K562 (cell line): ENCODE measurements around the gene IL15RA. TPM values are rescaled to one million over a fixed set of nuclear protein-coding genes. Genes with fewer than 3 reads are reported as not detected.
A peak's percentile ranks its signal among the peaks of the same experiment; 100 is the strongest.

Experiments
- ATAC-seq: fragments of 200-7000 bp; cut with Tn5 transposase; 3 replicates; pipeline ENCODE4 v1.9.1; 2020; ENCODE audit warnings: moderate library complexity
- BruUV-seq: library from RNA; stranded (reverse); fragments of 400-500 nt; replicated peaks from 2 replicates; lab custom pipeline; 2021; lab: Mats Ljungman, UMichigan
- CTCF ChIA-PET: fragments of 300-600 bp; formaldehyde crosslinking; extraction: SDS; loops from one replicate; lab custom pipeline; 2021; ENCODE audit warnings: low intra/inter-chr PET ratio; lab: Yijun Ruan, JAX
- POLR2A ChIA-PET: fragments of 300-600, 350-650 bp; sonication (Branson Sonifier 250); formaldehyde crosslinking; extraction: SDS; loops from one replicate; lab custom pipeline; 2021; ENCODE audit warnings: antibody characterized with exemption, inconsistent platforms; lab: Yijun Ruan, JAX
- DNase-seq, 4 experiments: peaks; one replicate each; pipeline versions ENCODE4 v3.0.0 to v3.0.0-alpha.2; 2011 to 2018; ENCODE audit warnings: low spot score in 3 of 4, mixed read lengths in 3 of 4; ENCODE audit errors: extremely low read depth in 1 of 4
- FAIRE-seq: peaks from 2 replicates; lab custom pipeline; 2011; peaks lifted over from hg19 to GRCh38; lab: Jason Lieb, UNC
- H2AFZ ChIP-seq: 2 replicates; pipeline ENCODE4 v1.6.0; 2011; ENCODE audit warnings: low read depth, low read length, control low read depth, inconsistent platforms
- H3K27ac ChIP-seq: fragments of 200-600 bp; 3 replicates; pipeline ENCODE4 v1.8.0; 2011; ENCODE audit warnings: low read depth, mild to moderate bottlenecking, control low read depth, inconsistent platforms, low read length, moderate library complexity, mixed read lengths; ENCODE audit errors: extremely low read depth
- H3K27me3 ChIP-seq, 2 experiments: fragments of 300-600 bp in 1 of 2; 2 replicates in 1 of 2; 3 replicates in 1 of 2; pipeline versions ENCODE4 v1.6.0 to v1.8.0; 2011; ENCODE audit warnings: inconsistent platforms in 2 of 2, low read length in 2 of 2, mild to moderate bottlenecking in 1 of 2, mixed read lengths in 1 of 2, moderate library complexity in 1 of 2; ENCODE audit not compliant: control insufficient read depth in 2 of 2, insufficient read depth in 2 of 2
- H3K36me3 ChIP-seq: fragments of 300-600 bp; 3 replicates; pipeline ENCODE4 v1.8.0; 2011; ENCODE audit warnings: mild to moderate bottlenecking, low read length, inconsistent platforms; ENCODE audit not compliant: control insufficient read depth, insufficient read depth
- H3K4me1 ChIP-seq, 2 experiments: fragments of 200-600 bp in 1 of 2; replicated peaks in 1 of 2; 2 replicates in 1 of 2; 3 replicates in 1 of 2; pipeline versions ENCODE4 v1.5.1 to v1.8.0; 2011; ENCODE audit warnings: inconsistent platforms in 2 of 2, low read length in 2 of 2, mild to moderate bottlenecking in 1 of 2, mixed read lengths in 1 of 2, moderate library complexity in 1 of 2; ENCODE audit not compliant: control insufficient read depth in 2 of 2, insufficient read depth in 2 of 2
- H3K4me2 ChIP-seq: 2 replicates; pipeline ENCODE4 v1.6.1; 2011; ENCODE audit warnings: low read length, control low read depth, inconsistent platforms, mixed read lengths; ENCODE audit not compliant: insufficient read depth
- H3K4me3 ChIP-seq: fragments of 200-600 bp; sonication (generic), shearing (Covaris generic); 2 replicates; pipeline ENCODE4 v1.5.1; 2016; ENCODE audit warnings: control low read depth, inconsistent platforms
- H3K79me2 ChIP-seq: fragments of 200-600 bp; 3 replicates; pipeline ENCODE4 v1.8.0; 2011; ENCODE audit warnings: low read length, inconsistent platforms; ENCODE audit not compliant: control insufficient read depth, insufficient read depth
- H3K9ac ChIP-seq, 2 experiments: 2 replicates each; pipeline versions ENCODE4 v1.6.0 to v1.6.1; 2011; ENCODE audit warnings: low read depth in 2 of 2, low read length in 2 of 2, control low read depth in 1 of 2, inconsistent platforms in 1 of 2, mild to moderate bottlenecking in 1 of 2, mixed read lengths in 1 of 2; ENCODE audit not compliant: insufficient read depth in 1 of 2
- H3K9me1 ChIP-seq: one replicate; pipeline ENCODE4 v1.6.0; 2011; ENCODE audit warnings: inconsistent platforms, mild to moderate bottlenecking, low read length, moderate library complexity; ENCODE audit not compliant: control insufficient read depth, insufficient read depth
- H3K9me3 ChIP-seq: replicated peaks from 2 replicates; pipeline ENCODE4 v1.5.1; 2011; ENCODE audit warnings: low read depth, low read length, inconsistent platforms; ENCODE audit not compliant: control insufficient read depth, insufficient read depth
- H4K20me1 ChIP-seq: replicated peaks from 2 replicates; pipeline ENCODE4 v1.6.1; 2011; ENCODE audit warnings: low read length, inconsistent platforms, mixed read lengths; ENCODE audit not compliant: control insufficient read depth, insufficient read depth
- CEBPB ChIP-seq: fragments of 450-650 bp; IDR thresholded peaks from 2 replicates; pipeline ENCODE4 v1.6.1; 2016; ENCODE audit warnings: missing genetic modification characterization, missing compliant biosample characterization
- CTCF ChIP-seq, 3 experiments: IDR thresholded peaks in 2 of 3; conservative IDR thresholded peaks in 1 of 3; 2 replicates each; pipeline ENCODE4 v1.5.1; 2011 to 2012; ENCODE audit warnings: low read length in 3 of 3, mild to moderate bottlenecking in 3 of 3, control low read depth in 2 of 3, improper control_type of control experiment in 1 of 3, inconsistent platforms in 1 of 3, low read depth in 1 of 3, mixed read lengths in 1 of 3, moderate library complexity in 1 of 3; ENCODE audit not compliant: insufficient read depth in 2 of 3
- GTF2B ChIP-seq: IDR thresholded peaks from 2 replicates; pipeline ENCODE4 v1.6.1; 2011; ENCODE audit not compliant: insufficient read length; ENCODE audit errors: extremely low read depth
- KAT7 ChIP-seq: sonication (generic); formaldehyde crosslinking; IDR thresholded peaks from 2 replicates; pipeline ENCODE4 v1.8.0; 2022; ENCODE audit warnings: missing genetic modification reagents, mild to moderate bottlenecking, borderline replicate concordance
- KAT8 ChIP-seq: fragments of 450-650 bp; IDR thresholded peaks from 2 replicates; pipeline ENCODE4 v1.6.1; 2016; ENCODE audit warnings: low read depth, mild to moderate bottlenecking
- KLF10 ChIP-seq: fragments of 250-450 bp; sonication (Bioruptor Pico); IDR thresholded peaks from 2 replicates; pipeline ENCODE4 v1.6.1; 2021; ENCODE audit warnings: matching md5 sums
- MAZ ChIP-seq, 2 experiments: fragments of 450-650 bp in 1 of 2; sonication (generic) in 1 of 2; formaldehyde crosslinking; IDR thresholded peaks in 1 of 2; conservative IDR thresholded peaks in 1 of 2; 2 replicates each; pipeline versions ENCODE4 v1.4.0 to v1.5.0; 2020; ENCODE audit warnings: mild to moderate bottlenecking in 1 of 2, missing genetic modification reagents in 1 of 2
- NFIX ChIP-seq: fragments of 250-450 bp; sonication (Bioruptor Pico); IDR thresholded peaks from 2 replicates; pipeline ENCODE4 v1.4.0; 2020; ENCODE audit warnings: low read depth, mild to moderate bottlenecking, moderate library complexity
- RBM15 ChIP-seq: fragments of 200-400 bp; formaldehyde crosslinking; IDR thresholded peaks from 2 replicates; pipeline ENCODE4 v1.6.1; 2018; ENCODE audit warnings: mild to moderate bottlenecking, low read length, moderate library complexity; ENCODE audit not compliant: insufficient read depth
- SRSF1 ChIP-seq: fragments of 200-400 bp; formaldehyde crosslinking; IDR thresholded peaks from 2 replicates; pipeline ENCODE4 v1.6.1; 2017; ENCODE audit warnings: mild to moderate bottlenecking, low read depth, low read length, moderate library complexity
- TEAD1 ChIP-seq, 2 experiments: fragments of 450-650 bp in 1 of 2; sonication (generic) in 1 of 2; formaldehyde crosslinking; IDR thresholded peaks; 2 replicates each; pipeline versions ENCODE4 v1.4.0 to v1.8.0; 2020 to 2022; ENCODE audit warnings: mild to moderate bottlenecking in 2 of 2, missing genetic modification reagents in 1 of 2
- THAP7 ChIP-seq: fragments of 250-450 bp; sonication (Bioruptor Pico); IDR thresholded peaks from 2 replicates; pipeline ENCODE4 v1.5.0; 2021
- TRIM24 ChIP-seq, 2 experiments: fragments of 450-650 bp; IDR thresholded peaks; 2 replicates each; pipeline ENCODE4 v1.6.1; 2016
- U2AF2 ChIP-seq: fragments of 200-400 bp; formaldehyde crosslinking; optimal IDR thresholded peaks from 2 replicates; pipeline ENCODE3; 2017; ENCODE audit warnings: low read depth, mild to moderate bottlenecking, low read length
- WHSC1 ChIP-seq: IDR thresholded peaks from one replicate; pipeline ENCODE4 v1.6.1; 2012; ENCODE audit warnings: low read length, control low read depth, inconsistent platforms
- ZNF174 ChIP-seq: fragments of 250-450 bp; sonication (Bioruptor Pico); IDR thresholded peaks from 2 replicates; pipeline ENCODE4 v1.4.0; 2020; ENCODE audit warnings: mild to moderate bottlenecking
- ZNF263 ChIP-seq: sonication (generic); formaldehyde crosslinking; IDR thresholded peaks from 2 replicates; pipeline ENCODE4 v1.8.0; 2022; ENCODE audit warnings: mild to moderate bottlenecking, missing genetic modification reagents, borderline replicate concordance
- ZNF354B ChIP-seq: fragments of 250-450 bp; sonication (Bioruptor Pico); IDR thresholded peaks from 2 replicates; pipeline ENCODE4 v1.4.0; 2020
- WGBS: fragments of 100-300 bp; shearing (Covaris generic); methylation state at CpG from one replicate; pipeline ENCODE4 v1.1.6; 2016; ENCODE audit warnings: low coverage, mixed read lengths; ENCODE audit not compliant: insufficient coverage; ENCODE audit errors: missing lambda C conversion rate; 5-methylcytosine and 5-hydroxymethylcytosine counted together
- in situ Hi-C: fragments of 300-500 bp; cut with MboI; formaldehyde crosslinking; loops from 4 replicates; pipeline ENCODE4 v1.15.0; 2018; ENCODE audit warnings: inconsistent platforms, mixed read lengths
- intact Hi-C: fragments of 100-400 bp; cut with micrococcal nuclease; formaldehyde crosslinking; loops from 2 replicates; pipeline ENCODE4 v1.14.2; 2022
- polyA plus RNA-seq, 8 experiments: library from polyadenylated mRNA; depleted of rRNA in 4 of 8; stranded (reverse) in 5 of 8; unstranded in 3 of 8; fragments of >200 nt; fragmentation: Nextera tagmentation in 2 of 8; fragmentation: Illumina TruSeq in 1 of 8; extraction: Ambion mirVana in 2 of 8; extraction: Trizol in 1 of 8; gene quantifications; 2 replicates each; pipeline versions ENCODE4 v1.2.1 to v1.2.3, GENCODE V29; 2011 to 2014; ENCODE audit warnings: inconsistent platforms in 1 of 8, missing spikeins in 1 of 8
- total RNA-seq, 7 experiments: library from RNA; depleted of rRNA in 6 of 7; stranded (reverse); fragments of >200 nt in 6 of 7; fragmentation: Illumina TruSeq in 2 of 7; extraction: Trizol in 2 of 7; gene quantifications; 2 replicates each; pipeline versions ENCODE4 v1.2.1 to v1.2.3, GENCODE V29; 2011 to 2021; ENCODE audit warnings: low replicate concordance in 1 of 7

IL15RA gene
- total and polyA plus RNA-seq, 9 of the 15 experiments (the other 6 are each of a cell fraction or from before 2014, with no cell fraction given) = 1.2 to 11.7 (median 8.0) TPM

DNA sequence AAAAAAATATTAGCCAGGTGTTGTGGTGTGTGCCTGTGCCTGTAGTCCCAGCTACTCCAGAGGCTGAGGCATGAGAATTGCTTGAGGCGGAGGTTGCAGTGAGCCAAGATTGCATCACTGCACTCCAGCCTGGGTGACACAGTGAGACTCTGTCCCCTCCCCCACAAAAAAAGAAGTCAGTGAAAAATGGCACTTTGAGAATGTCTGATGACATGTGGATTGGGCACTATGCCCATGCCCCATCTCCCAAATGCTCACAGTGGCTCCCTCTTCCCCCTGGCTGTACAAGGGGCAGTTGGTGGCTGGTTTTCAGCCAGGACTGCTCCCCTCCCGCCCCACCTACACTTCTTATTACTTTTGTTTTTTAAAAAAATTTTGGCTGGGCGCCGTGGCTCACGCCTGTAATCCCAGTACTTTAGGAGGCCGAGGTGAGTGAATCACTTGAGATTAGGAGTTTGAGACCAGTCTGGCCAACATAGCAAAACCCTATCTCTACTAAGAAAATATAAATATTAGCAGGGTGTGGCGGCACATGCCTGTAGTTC lies 26.1 kb downstream of the IL15RA start:
- H3K4me2 ChIP-seq = no peak overlapping the region
- 50% methylated on average over 7 of the region's 7 CpGs for WGBS
- peak overlapping the region in 1 of 2 experiments; percentile 17; a peak in 1 of 4 replicates for H3K9ac ChIP-seq
- H3K36me3 ChIP-seq = peaks cover 2% of the 10 kb centered on the region; the same call in 1 of the 3 replicates
- H3K27ac ChIP-seq = no peak overlapping the region
- POLR2A ChIA-PET = interaction anchor here (1.1 kb wide), 1 partner anchor 9 kb away, joined by 7 read pairs; no protein-coding TSS in a partner anchor
- BruUV-seq = no TSS peak
- FAIRE-seq (no peak), ATAC-seq (peak; percentile 63), DNase-seq (no peak)
- no peaks in the 10 kb centered on the region for H3K27me3 ChIP-seq
- no peak overlapping the region for H3K4me3 ChIP-seq
- no peaks in the 10 kb centered on the region for H4K20me1 ChIP-seq
- intact Hi-C loops = no loop called here
- no peak overlapping the region for H2AFZ ChIP-seq
- CTCF ChIA-PET = interaction anchor here (0.6 to 4.1 kb wide), 2 partner anchors 100 to 137 kb away, joined by 7 to 47 read pairs; partner anchors contain the start of gene RBM17
- no peaks in the 10 kb centered on the region for H3K79me2 ChIP-seq
- H3K9me1 ChIP-seq = no peaks in the 10 kb centered on the region
- in situ Hi-C loops = no loop called here
- H3K4me1 ChIP-seq = peaks cover 9 to 10% of the 10 kb centered on the region in 2 experiments; a peak in 4 of 5 replicates
- no peaks in the 10 kb centered on the region for H3K9me3 ChIP-seq
- TF ChIP-seq GTF2B (no peak), ZNF354B (CRISPR knock-in tag) (no peak), TRIM24 (IDR thresholded peaks at IDR 0.05) (peak in 1 of 2 experiments; percentile 15; a peak in 1 of 4 replicates), U2AF2 (no peak), THAP7 (CRISPR knock-in tag) (no peak), CEBPB (tag) (peak; percentile 54; the same call in 1 of the 2 replicates), MAZ (CRISPR knock-in tag; conservative IDR thresholded peaks at IDR 0.05 in 1 of 2, IDR thresholded peaks at IDR 0.05 in 1 of 2) (0 out of 4 replicates have a peak, but pooled peaks of 1 of the 2 experiments have one; percentile 17), ZNF263 (CRISPR knock-in tag) (no peak), SRSF1 (no peak), KLF10 (CRISPR knock-in tag) (no peak), KAT7 (CRISPR knock-in tag) (no peak), RBM15 (no peak), ZNF174 (CRISPR knock-in tag) (no peak), CTCF (IDR thresholded peaks at IDR 0.05 in 2 of 3, conservative IDR thresholded peaks at IDR 0.05 in 1 of 3; ENCODE audit: insufficient read depth in 2 of 3, low read depth in 1 of 3, low read length in 3 of 3) (no peak), TEAD1 (CRISPR knock-in tag; IDR thresholded peaks at IDR 0.05) (no peak), WHSC1 (no peak), NFIX (CRISPR knock-in tag) (no peak), KAT8 (no peak)
